Astrocyte (in vitro differentiated cells and primary cell): ENCODE results near the gene CCNB2. TPM values are rescaled to one million over a fixed set of nuclear protein-coding genes. Genes with fewer than 3 reads are reported as not detected.

ENCODE experiments used
- DNase-seq: peaks from one replicate; pipeline ENCODE4 v3.0.0-alpha.2; 2010; ENCODE audit warnings: low read depth
- FAIRE-seq: peaks from 2 replicates; lab custom pipeline; 2011; peaks lifted over from hg19 to GRCh38; lab: Jason Lieb, UNC
- H2AFZ ChIP-seq: 2 replicates; pipeline ENCODE4 v1.6.0; 2012; ENCODE audit warnings: low read depth, low read length, inconsistent platforms
- H3K27ac ChIP-seq: 2 replicates; pipeline ENCODE4 v1.5.1; 2011; ENCODE audit warnings: low read depth, low read length, inconsistent platforms
- H3K27me3 ChIP-seq: 2 replicates; pipeline ENCODE4 v1.6.0; 2011; ENCODE audit warnings: low read length, inconsistent platforms; ENCODE audit not compliant: insufficient read depth
- H3K36me3 ChIP-seq: 2 replicates; pipeline ENCODE4 v1.5.1; 2011; ENCODE audit warnings: low read length, inconsistent platforms; ENCODE audit not compliant: insufficient read depth
- H3K4me1 ChIP-seq: 2 replicates; pipeline ENCODE4 v1.5.1; 2011; ENCODE audit warnings: low read length, inconsistent platforms; ENCODE audit not compliant: insufficient read depth
- H3K4me2 ChIP-seq: 2 replicates; pipeline ENCODE4 v1.6.0; 2012; ENCODE audit warnings: low read length, inconsistent platforms
- H3K4me3 ChIP-seq: 2 replicates; pipeline ENCODE4 v1.5.1; 2011; ENCODE audit warnings: low read depth, mild to moderate bottlenecking, low read length, inconsistent platforms; ENCODE audit not compliant: insufficient read depth
- H3K79me2 ChIP-seq: 2 replicates; pipeline ENCODE4 v1.6.0; 2012; ENCODE audit warnings: mild to moderate bottlenecking, low read length, inconsistent platforms; ENCODE audit not compliant: insufficient read depth
- H3K9ac ChIP-seq: 2 replicates; pipeline ENCODE4 v1.6.0; 2012; ENCODE audit warnings: mild to moderate bottlenecking, low read length, inconsistent platforms
- H3K9me3 ChIP-seq: 2 replicates; pipeline ENCODE4 v1.5.1; 2012; ENCODE audit warnings: low read depth, mild to moderate bottlenecking, low read length, inconsistent platforms; ENCODE audit not compliant: insufficient read depth
- H4K20me1 ChIP-seq: 2 replicates; pipeline ENCODE4 v1.6.0; 2012; ENCODE audit warnings: low read length, inconsistent platforms; ENCODE audit not compliant: insufficient read depth
- H3K27ac Mint-ChIP-seq: one replicate; pipeline ENCODE4 v1.8.0; 2021; ENCODE audit warnings: mild to moderate bottlenecking, mixed read lengths; ENCODE audit not compliant: unreplicated experiment
- H3K27me3 Mint-ChIP-seq: one replicate; pipeline ENCODE4 v1.8.0; 2021; ENCODE audit warnings: low read depth, mixed read lengths; ENCODE audit not compliant: unreplicated experiment
- H3K36me3 Mint-ChIP-seq: one replicate; pipeline ENCODE4 v1.8.0; 2021; ENCODE audit warnings: low read depth, mixed read lengths; ENCODE audit not compliant: unreplicated experiment
- H3K4me1 Mint-ChIP-seq: one replicate; pipeline ENCODE4 v1.8.0; 2021; ENCODE audit warnings: low read depth, mixed read lengths; ENCODE audit not compliant: unreplicated experiment
- H3K4me3 Mint-ChIP-seq: one replicate; pipeline ENCODE4 v1.8.0; 2021; ENCODE audit warnings: mild to moderate bottlenecking, moderate library complexity, mixed read lengths; ENCODE audit not compliant: unreplicated experiment
- H3K9me3 Mint-ChIP-seq: one replicate; pipeline ENCODE4 v1.8.0; 2021; ENCODE audit warnings: mild to moderate bottlenecking, mixed read lengths; ENCODE audit not compliant: unreplicated experiment
- EZH2 ChIP-seq: IDR thresholded peaks from 2 replicates; pipeline ENCODE4 v1.6.1; 2012; ENCODE audit warnings: mild to moderate bottlenecking, low read length, inconsistent platforms; ENCODE audit not compliant: insufficient read depth
- microRNA-seq: library from miRNA; unstranded; fragments of <30 nt; microRNA quantifications from one replicate; pipeline ENCODE4 v1.2.0, GENCODE V29; 2020
- total RNA-seq: library from RNA; stranded (reverse); gene quantifications from 2 replicates; pipeline ENCODE4 v1.2.1, GENCODE V29; 2021
- TF ChIP-seq, protein P1 (sequence below): IDR thresholded peaks from 2 replicates; pipeline ENCODE4 v1.5.1; 2011; ENCODE audit warnings: low read depth, mild to moderate bottlenecking, inconsistent platforms, low read length, moderate library complexity; ENCODE audit not compliant: insufficient read depth

Gene CCNB2
- total RNA-seq, 1 donor from 2014 or later = 7.9 TPM

DNA sequence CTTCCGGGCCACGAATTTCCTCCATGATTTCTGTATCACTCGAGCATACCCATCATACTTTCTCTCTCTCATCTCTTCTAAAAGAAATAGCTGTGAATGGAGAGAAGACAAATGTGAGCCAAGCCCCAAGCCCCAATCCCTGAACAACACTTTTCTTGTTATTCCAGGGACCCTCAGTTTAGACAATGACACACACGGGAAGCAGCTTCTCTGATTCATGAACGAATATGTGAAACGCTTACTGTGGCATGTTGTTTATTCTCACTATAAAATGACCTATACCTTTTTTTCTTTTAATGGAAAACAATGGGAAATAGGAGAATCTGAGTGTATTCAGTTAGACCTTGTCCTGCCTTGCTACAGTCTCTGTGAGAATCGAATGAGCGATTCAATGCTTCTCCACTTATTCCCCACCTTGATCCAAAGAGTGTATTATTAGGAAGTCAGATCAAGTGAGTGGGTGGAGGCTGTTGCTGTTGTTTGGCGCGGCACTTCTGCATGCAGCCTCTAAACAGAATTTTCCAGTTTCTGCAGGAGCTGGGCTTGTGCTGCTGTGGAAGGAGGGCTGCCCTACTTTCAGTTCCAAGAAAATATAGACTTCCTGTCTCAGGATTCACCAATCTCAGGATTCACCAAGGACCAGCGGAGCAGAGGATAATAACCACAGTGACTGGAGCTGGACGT is 69.3 kb downstream of the CCNB2 start:
- DNase-seq = no peak
- TF ChIP-seq, protein P1, sequence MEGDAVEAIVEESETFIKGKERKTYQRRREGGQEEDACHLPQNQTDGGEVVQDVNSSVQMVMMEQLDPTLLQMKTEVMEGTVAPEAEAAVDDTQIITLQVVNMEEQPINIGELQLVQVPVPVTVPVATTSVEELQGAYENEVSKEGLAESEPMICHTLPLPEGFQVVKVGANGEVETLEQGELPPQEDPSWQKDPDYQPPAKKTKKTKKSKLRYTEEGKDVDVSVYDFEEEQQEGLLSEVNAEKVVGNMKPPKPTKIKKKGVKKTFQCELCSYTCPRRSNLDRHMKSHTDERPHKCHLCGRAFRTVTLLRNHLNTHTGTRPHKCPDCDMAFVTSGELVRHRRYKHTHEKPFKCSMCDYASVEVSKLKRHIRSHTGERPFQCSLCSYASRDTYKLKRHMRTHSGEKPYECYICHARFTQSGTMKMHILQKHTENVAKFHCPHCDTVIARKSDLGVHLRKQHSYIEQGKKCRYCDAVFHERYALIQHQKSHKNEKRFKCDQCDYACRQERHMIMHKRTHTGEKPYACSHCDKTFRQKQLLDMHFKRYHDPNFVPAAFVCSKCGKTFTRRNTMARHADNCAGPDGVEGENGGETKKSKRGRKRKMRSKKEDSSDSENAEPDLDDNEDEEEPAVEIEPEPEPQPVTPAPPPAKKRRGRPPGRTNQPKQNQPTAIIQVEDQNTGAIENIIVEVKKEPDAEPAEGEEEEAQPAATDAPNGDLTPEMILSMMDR = no peak
- no peak for TF ChIP-seq EZH2
- peak overlapping the region; percentile 78 for H3K27ac ChIP-seq
- Mint-ChIP-seq H3K4me1 (peaks cover 24% of the 10 kb centered on the region), H3K27me3 (no peaks in the 10 kb centered on the region), H3K4me3 (no peak overlapping the region), H3K36me3 (peaks cover 29% of the 10 kb centered on the region), H3K9me3 (peaks cover 2% of the 10 kb centered on the region), H3K27ac (peak overlapping the region; percentile 27)
- no peaks in the 10 kb centered on the region for H4K20me1 ChIP-seq
- no peaks in the 10 kb centered on the region for H3K79me2 ChIP-seq
- H3K4me2 ChIP-seq = peak overlapping the region; percentile 71
- no peak for FAIRE-seq
- no peak overlapping the region for H2AFZ ChIP-seq
- H3K27me3 ChIP-seq = no peaks in the 10 kb centered on the region
- H3K36me3 ChIP-seq = peaks cover 26% of the 10 kb centered on the region
- peaks cover 37% of the 10 kb centered on the region for H3K4me1 ChIP-seq
- no peaks in the 10 kb centered on the region for H3K9me3 ChIP-seq
- H3K9ac ChIP-seq = peak overlapping the region; percentile 67
- peak overlapping the region; percentile 26 for H3K4me3 ChIP-seq

Small RNA genes lying within 50 kb of the gene (microRNA-seq; reads per million reads assigned to microRNA genes)
- gene MIR2116 = 9.9 reads per million, percentile 35 among the genes with 10 or more reads in this experiment

Other genes with a start within 250 kb of the CCNB2 start
- 52.4 and 68.2 TPM in 2 replicates for gene SLTM, start 171.5 kb upstream of the CCNB2 start, total RNA-seq
- gene RNF111, start 117.5 kb upstream of the CCNB2 start, total RNA-seq = 33.2 and 44.1 TPM in 2 replicates
- gene LDHAL6B, start 101.7 kb downstream of the CCNB2 start, total RNA-seq = not detected in 2 replicates